ENCODE data around the gene PRR19.

GRCh38 chr19:42309686-42310085 lies 7.8 kb downstream of the PRR19 start:
- TF ChIP-seq ZC3H10 (CRISPR knock-in tag; IDR thresholded peaks at IDR 0.05) = no peak
- no peak for TF ChIP-seq TOX (CRISPR knock-in tag; IDR thresholded peaks at IDR 0.05; ENCODE audit: borderline replicate concordance)

Data from SK-N-SH treated with all-trans-retinoic acid at 6 μM for 48 hours (cell line).